Measurements from ENCODE around the gene GABARAP. TPM values are rescaled to one million over a fixed set of nuclear protein-coding genes. Genes with fewer than 3 reads are reported as not detected.

Gene GABARAP
- total RNA-seq, 4 donors from 2014 or later: 350 to 658 (median 462) TPM

GRCh38 chr17:7222972-7223292 is 19.3 kb downstream of the GABARAP start:
- TF ChIP-seq, protein P1, sequence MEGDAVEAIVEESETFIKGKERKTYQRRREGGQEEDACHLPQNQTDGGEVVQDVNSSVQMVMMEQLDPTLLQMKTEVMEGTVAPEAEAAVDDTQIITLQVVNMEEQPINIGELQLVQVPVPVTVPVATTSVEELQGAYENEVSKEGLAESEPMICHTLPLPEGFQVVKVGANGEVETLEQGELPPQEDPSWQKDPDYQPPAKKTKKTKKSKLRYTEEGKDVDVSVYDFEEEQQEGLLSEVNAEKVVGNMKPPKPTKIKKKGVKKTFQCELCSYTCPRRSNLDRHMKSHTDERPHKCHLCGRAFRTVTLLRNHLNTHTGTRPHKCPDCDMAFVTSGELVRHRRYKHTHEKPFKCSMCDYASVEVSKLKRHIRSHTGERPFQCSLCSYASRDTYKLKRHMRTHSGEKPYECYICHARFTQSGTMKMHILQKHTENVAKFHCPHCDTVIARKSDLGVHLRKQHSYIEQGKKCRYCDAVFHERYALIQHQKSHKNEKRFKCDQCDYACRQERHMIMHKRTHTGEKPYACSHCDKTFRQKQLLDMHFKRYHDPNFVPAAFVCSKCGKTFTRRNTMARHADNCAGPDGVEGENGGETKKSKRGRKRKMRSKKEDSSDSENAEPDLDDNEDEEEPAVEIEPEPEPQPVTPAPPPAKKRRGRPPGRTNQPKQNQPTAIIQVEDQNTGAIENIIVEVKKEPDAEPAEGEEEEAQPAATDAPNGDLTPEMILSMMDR (IDR thresholded peaks at IDR 0.05; ENCODE audit: low read depth): no peak

GRCh38 chr17:7222093-7222971 is 19.9 kb downstream of the GABARAP start:
- TF ChIP-seq, protein P1 (IDR thresholded peaks at IDR 0.05; ENCODE audit: low read depth): no peak

DNA sequence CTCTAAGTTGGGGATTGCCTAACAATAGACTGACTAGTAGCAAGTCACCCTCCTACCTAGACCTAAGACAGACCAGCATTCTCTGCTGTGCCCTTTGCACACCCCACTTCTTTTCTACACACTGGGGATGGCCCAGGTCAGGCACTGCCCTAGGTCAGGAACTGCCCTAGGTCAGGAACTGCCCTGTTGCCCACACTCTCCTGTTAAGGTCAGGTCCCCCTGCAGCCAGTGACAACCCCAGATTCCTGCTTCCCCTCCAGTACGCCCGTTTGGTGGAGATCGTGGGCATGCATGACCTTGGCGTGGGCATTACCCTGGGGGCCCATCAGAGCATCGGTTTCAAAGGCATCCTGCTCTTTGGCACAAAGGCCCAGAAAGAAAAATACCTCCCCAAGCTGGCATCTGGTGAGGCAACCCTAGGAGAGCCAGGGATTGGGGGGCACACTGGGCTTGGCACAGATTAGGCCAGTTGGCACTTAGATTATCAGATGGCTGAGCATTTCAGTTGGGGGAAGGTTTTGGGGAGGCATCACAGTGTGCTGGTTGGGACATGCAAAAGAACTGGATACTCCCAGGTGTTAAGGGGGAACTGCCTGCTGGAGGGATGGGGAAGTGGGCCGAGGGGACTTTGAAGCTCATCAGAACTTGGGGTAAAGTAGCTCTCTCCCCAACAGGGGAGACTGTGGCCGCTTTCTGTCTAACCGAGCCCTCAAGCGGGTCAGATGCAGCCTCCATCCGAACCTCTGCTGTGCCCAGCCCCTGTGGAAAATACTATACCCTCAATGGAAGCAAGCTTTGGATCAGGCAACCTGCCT is 20.8 kb downstream of the GABARAP start:
- TF ChIP-seq, protein P1 (IDR thresholded peaks at IDR 0.05; ENCODE audit: low read depth): no peak

- TF ChIP-seq, protein P1 (IDR thresholded peaks at IDR 0.05; ENCODE audit: low read depth): no peak
Observed at GRCh38 chr17:7220593-7221277, 21.5 kb downstream of the GABARAP start.

DNA sequence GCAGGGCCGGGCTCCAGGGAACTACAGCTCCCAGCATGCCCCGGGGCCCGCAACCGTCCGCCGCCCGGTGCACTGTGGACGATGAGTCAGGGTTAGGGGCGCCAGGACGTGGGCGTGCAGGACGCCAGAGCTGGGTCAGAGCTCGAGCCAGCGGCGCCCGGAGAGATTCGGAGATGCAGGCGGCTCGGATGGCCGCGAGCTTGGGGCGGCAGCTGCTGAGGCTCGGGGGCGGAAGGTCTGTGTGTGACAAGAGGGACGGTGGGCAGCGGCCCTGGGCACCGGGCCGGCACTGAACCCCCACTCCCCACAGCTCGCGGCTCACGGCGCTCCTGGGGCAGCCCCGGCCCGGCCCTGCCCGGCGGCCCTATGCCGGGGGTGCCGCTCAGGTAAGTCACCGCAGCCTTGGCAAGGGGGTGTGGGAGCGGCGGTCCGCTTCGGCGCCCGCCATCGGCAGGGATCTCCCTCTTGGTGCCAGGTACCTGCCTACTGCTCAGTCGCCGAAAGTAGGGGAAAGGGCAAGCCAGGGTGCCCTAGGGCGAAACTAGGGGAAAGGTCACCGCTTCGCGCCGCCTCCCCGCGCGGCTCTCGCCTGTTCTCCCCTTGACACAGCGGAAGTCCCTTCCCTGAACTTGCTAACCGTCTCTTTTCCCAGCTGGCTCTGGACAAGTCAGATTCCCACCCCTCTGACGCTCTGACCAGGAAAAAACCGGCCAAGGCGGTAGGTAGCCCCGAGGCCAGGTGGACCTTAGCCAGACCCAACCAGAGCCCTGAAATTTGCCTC is 22.2 kb downstream of the GABARAP start, which contains the start of the genes ACADVL and DLG4:
TSS of gene ACADVL (plus strand) at position 127 of the 781 bp plus-strand sequence. CDS start at position 174, 47 bp downstream.
TSS of gene DLG4 (minus strand) at position 25 of the 781 bp plus-strand sequence.
- TF ChIP-seq, protein P1 (IDR thresholded peaks at IDR 0.05; ENCODE audit: low read depth): no peak

- TF ChIP-seq, protein P1 (IDR thresholded peaks at IDR 0.05; ENCODE audit: low read depth): no peak
Observed at GRCh38 chr17:7219229-7219811, 22.9 kb downstream of the GABARAP start.
